Liver (tissue), 3 donors: Measurements from ENCODE around the gene GRIP2.

Experiments used
- EGR1 ChIP-seq, 2 donors: IDR thresholded peaks; 2 replicates each; pipeline ENCODE4 v1.6.1; 2016 to 2018; ENCODE audit warnings: antibody characterized with exemption in 2 of 2, low read depth in 2 of 2
- HNF4G ChIP-seq: IDR thresholded peaks from 2 replicates; pipeline ENCODE4 v1.6.1; 2016; ENCODE audit warnings: antibody characterized with exemption
- NR2F2 ChIP-seq: IDR thresholded peaks from 2 replicates; pipeline ENCODE4 v1.6.1; 2016; ENCODE audit warnings: antibody characterized with exemption
- RAD21 ChIP-seq, 2 donors: IDR thresholded peaks; 2 replicates each; pipeline ENCODE4 v1.6.1; 2016; ENCODE audit warnings: antibody characterized with exemption in 2 of 2, mild to moderate bottlenecking in 2 of 2
- RXRA ChIP-seq, 2 donors: IDR thresholded peaks; 2 replicates each; pipeline ENCODE4 v1.6.1; 2017 to 2018; ENCODE audit warnings: antibody characterized with exemption in 2 of 2, mild to moderate bottlenecking in 1 of 2
- YY1 ChIP-seq: IDR thresholded peaks from 2 replicates; pipeline ENCODE4 v1.6.1; 2016; ENCODE audit warnings: antibody characterized with exemption, mild to moderate bottlenecking
- TF ChIP-seq, protein P1 (sequence below): fragments of 150-350 bp; IDR thresholded peaks from 2 replicates; pipeline ENCODE4 v1.5.1; 2017; ENCODE audit warnings: improper control_type of control experiment, low read depth, low read length; ENCODE audit not compliant: missing input control
- TF ChIP-seq, protein P2 (sequence below): IDR thresholded peaks from 2 replicates; pipeline ENCODE4 v1.6.1; 2016; ENCODE audit warnings: antibody characterized with exemption
- TF ChIP-seq, protein P3 (sequence below): IDR thresholded peaks from 2 replicates; pipeline ENCODE4 v1.6.1; 2016; ENCODE audit warnings: antibody characterized with exemption, mild to moderate bottlenecking
- TF ChIP-seq, protein P4 (sequence below): IDR thresholded peaks from 2 replicates; pipeline ENCODE4 v1.6.1; 2016; ENCODE audit warnings: antibody characterized with exemption
- donor health status: healthy.
- donor health status: healthy.

DNA sequence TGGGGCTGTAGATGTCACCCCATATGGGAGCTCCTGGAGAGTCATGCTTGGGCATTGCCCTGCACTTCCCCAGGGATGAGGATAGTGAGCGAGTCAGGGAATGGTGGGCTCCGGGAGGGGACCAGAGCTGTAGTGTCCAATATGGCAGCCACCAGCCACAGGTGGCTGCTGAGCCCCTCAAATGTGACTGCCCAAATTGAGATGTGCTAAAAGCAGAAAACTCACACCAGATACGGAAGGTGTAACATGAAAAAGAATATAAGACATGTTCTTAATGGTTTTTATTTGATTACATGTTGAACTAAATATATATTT, 31.7 kb downstream of the GRIP2 start:
- TF ChIP-seq RAD21 (IDR thresholded peaks at IDR 0.05) = no peak
- TF ChIP-seq, protein P1, sequence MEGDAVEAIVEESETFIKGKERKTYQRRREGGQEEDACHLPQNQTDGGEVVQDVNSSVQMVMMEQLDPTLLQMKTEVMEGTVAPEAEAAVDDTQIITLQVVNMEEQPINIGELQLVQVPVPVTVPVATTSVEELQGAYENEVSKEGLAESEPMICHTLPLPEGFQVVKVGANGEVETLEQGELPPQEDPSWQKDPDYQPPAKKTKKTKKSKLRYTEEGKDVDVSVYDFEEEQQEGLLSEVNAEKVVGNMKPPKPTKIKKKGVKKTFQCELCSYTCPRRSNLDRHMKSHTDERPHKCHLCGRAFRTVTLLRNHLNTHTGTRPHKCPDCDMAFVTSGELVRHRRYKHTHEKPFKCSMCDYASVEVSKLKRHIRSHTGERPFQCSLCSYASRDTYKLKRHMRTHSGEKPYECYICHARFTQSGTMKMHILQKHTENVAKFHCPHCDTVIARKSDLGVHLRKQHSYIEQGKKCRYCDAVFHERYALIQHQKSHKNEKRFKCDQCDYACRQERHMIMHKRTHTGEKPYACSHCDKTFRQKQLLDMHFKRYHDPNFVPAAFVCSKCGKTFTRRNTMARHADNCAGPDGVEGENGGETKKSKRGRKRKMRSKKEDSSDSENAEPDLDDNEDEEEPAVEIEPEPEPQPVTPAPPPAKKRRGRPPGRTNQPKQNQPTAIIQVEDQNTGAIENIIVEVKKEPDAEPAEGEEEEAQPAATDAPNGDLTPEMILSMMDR = no peak
- TF ChIP-seq, protein P2, sequence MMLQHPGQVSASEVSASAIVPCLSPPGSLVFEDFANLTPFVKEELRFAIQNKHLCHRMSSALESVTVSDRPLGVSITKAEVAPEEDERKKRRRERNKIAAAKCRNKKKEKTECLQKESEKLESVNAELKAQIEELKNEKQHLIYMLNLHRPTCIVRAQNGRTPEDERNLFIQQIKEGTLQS = no peak
- TF ChIP-seq, protein P3, sequence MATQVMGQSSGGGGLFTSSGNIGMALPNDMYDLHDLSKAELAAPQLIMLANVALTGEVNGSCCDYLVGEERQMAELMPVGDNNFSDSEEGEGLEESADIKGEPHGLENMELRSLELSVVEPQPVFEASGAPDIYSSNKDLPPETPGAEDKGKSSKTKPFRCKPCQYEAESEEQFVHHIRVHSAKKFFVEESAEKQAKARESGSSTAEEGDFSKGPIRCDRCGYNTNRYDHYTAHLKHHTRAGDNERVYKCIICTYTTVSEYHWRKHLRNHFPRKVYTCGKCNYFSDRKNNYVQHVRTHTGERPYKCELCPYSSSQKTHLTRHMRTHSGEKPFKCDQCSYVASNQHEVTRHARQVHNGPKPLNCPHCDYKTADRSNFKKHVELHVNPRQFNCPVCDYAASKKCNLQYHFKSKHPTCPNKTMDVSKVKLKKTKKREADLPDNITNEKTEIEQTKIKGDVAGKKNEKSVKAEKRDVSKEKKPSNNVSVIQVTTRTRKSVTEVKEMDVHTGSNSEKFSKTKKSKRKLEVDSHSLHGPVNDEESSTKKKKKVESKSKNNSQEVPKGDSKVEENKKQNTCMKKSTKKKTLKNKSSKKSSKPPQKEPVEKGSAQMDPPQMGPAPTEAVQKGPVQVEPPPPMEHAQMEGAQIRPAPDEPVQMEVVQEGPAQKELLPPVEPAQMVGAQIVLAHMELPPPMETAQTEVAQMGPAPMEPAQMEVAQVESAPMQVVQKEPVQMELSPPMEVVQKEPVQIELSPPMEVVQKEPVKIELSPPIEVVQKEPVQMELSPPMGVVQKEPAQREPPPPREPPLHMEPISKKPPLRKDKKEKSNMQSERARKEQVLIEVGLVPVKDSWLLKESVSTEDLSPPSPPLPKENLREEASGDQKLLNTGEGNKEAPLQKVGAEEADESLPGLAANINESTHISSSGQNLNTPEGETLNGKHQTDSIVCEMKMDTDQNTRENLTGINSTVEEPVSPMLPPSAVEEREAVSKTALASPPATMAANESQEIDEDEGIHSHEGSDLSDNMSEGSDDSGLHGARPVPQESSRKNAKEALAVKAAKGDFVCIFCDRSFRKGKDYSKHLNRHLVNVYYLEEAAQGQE = no peak
- no peak for TF ChIP-seq EGR1 (IDR thresholded peaks at IDR 0.05; ENCODE audit: low read depth in 2 of 2)
- TF ChIP-seq YY1 = no peak
- TF ChIP-seq, protein P4, sequence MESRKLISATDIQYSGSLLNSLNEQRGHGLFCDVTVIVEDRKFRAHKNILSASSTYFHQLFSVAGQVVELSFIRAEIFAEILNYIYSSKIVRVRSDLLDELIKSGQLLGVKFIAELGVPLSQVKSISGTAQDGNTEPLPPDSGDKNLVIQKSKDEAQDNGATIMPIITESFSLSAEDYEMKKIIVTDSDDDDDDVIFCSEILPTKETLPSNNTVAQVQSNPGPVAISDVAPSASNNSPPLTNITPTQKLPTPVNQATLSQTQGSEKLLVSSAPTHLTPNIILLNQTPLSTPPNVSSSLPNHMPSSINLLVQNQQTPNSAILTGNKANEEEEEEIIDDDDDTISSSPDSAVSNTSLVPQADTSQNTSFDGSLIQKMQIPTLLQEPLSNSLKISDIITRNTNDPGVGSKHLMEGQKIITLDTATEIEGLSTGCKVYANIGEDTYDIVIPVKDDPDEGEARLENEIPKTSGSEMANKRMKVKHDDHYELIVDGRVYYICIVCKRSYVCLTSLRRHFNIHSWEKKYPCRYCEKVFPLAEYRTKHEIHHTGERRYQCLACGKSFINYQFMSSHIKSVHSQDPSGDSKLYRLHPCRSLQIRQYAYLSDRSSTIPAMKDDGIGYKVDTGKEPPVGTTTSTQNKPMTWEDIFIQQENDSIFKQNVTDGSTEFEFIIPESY = no peak
- no peak for TF ChIP-seq HNF4G
- TF ChIP-seq NR2F2 = no peak
- TF ChIP-seq RXRA (IDR thresholded peaks at IDR 0.05) = no peak
